KOPT-K1 (cell line): ENCODE results near the gene LGALS9B.
"Not testable (repeated sequence)": the region's sequence is repeated elsewhere in the genome, so short reads cannot be mapped to it uniquely, and the experiment has no call there.

Source experiments
- H3K27ac ChIP-seq: fragments of 200-600 bp; sonication (generic); 2 replicates; pipeline ENCODE4 v1.5.1; 2016; ENCODE audit warnings: antibody characterized with exemption, mild to moderate bottlenecking, low read depth, low read length; ENCODE audit not compliant: poor library complexity, severe bottlenecking
- H3K36me3 ChIP-seq: fragments of 200-600 bp; sonication (generic); 2 replicates; pipeline ENCODE4 v1.5.1; 2017; ENCODE audit warnings: antibody characterized with exemption, mild to moderate bottlenecking, low read length, moderate library complexity; ENCODE audit not compliant: insufficient read depth
- H3K9me3 ChIP-seq: fragments of 200-600 bp; sonication (generic); 2 replicates; pipeline ENCODE4 v1.5.1; 2017; ENCODE audit warnings: antibody characterized with exemption, low read length, mild to moderate bottlenecking; ENCODE audit not compliant: insufficient read depth, poor library complexity, severe bottlenecking

Gene LGALS9B

DNA sequence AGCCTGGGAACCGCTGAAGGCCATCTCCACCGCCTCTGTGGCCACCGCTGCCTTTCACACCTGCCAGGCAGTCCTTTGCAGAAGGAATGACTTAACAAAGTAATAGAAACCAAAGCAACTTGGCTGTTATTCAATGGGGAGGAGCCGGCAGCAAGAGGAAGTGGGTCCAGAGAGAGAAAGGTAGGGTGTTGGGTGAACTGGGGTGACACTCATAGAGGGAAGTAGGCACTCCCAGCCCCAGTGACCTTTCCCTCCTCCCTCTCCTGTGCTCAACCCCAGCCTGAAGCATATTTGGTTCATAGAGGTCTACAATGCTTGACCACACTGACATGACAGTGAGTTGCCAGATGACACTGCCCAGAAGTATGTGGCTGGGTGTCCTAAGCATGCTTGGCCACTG is at the start of gene LGALS9B:
LGALS9B (minus strand) TSS at position 93 of the 400 bp plus-strand sequence; CDS start at position 24, 69 bp downstream.
- H3K27ac ChIP-seq, H3K36me3 ChIP-seq, H3K9me3 ChIP-seq: not testable (repeated sequence)

DNA sequence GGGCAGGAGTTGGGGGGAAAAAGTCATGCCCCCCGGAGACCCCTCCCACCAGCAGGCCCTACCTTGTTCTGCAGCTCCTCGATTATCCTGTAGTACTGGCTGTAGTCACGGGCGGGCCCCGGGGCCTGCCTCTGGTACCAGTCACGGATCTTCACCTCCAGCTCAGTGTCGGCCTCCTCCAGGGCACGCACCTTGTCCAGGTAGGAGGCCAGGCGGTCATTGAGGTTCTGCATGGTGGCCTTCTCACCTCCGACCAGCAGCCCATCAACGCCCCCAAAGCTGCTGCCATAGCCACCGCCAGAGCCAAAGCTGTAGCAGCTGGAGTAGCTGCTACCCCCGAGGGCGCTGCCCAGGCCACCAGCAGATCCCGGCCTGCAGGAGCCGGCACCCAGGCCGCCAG is 49.6 kb upstream of the LGALS9B start:
- H3K36me3 ChIP-seq, H3K9me3 ChIP-seq, H3K27ac ChIP-seq: not testable (repeated sequence)

DNA sequence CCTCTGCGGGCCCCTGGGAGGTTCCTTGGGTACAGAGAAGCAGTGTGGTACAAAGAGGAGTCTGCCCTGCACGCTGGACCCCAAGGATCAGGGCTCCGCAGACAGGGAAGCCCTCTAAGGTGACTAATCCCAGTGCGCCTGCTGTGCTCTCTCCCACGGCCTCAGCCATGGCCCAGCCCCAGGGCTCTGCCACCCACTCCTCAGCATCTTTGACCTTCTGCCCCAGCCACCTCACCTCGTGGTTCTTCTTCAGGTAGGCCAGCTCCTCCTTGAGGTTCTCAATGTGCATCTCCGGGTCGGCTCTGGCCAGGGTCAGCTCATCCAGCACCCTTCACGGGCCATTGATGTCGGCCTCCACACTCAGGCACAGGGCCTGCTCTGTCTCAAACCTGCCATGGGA is 47.8 kb upstream of the LGALS9B start:
- not testable (repeated sequence) for H3K27ac ChIP-seq, H3K9me3 ChIP-seq, H3K36me3 ChIP-seq

DNA sequence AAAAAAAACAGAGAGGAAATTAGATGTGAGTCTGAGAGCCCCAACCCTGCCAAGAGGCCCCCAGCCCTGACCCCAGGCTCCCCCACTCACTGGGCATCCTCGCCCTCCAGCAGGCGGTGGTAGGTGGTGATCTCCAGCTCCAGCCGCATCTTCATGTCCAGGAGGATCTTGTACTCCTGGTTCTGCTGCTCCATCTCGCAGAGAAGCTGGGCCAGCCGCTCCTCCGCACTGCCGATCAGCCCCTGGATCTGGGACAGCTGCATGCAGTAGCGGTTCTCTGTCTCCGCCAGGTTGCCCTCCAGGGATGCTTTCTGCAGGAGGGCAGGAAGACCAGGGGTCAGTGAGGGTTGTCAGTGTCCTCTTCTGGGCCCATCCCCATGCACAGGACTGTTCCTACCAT is 46.2 kb upstream of the LGALS9B start:
- H3K27ac ChIP-seq, H3K9me3 ChIP-seq, H3K36me3 ChIP-seq: not testable (repeated sequence)

DNA sequence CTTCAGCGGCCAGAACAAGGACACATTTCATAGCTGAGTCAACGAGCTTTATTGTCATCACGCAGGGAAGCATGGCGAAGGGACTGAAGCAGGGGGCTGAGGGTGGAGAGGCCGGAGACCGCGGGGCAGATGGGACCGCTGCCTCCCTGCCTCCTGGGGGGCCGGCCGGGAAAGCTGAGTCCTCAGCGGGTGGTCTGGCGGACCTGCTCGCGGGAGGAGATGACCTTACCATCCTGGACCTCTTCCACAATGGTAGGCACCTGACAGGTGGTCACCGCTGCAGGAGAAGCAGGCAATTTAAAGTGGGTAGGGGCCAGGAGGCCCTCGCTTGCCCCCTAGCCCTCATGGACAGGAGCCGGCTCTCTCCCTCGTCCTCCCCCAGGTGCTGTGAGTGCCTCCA is 45.0 kb upstream of the LGALS9B start:
- not testable (repeated sequence) for H3K27ac ChIP-seq, H3K36me3 ChIP-seq, H3K9me3 ChIP-seq

DNA sequence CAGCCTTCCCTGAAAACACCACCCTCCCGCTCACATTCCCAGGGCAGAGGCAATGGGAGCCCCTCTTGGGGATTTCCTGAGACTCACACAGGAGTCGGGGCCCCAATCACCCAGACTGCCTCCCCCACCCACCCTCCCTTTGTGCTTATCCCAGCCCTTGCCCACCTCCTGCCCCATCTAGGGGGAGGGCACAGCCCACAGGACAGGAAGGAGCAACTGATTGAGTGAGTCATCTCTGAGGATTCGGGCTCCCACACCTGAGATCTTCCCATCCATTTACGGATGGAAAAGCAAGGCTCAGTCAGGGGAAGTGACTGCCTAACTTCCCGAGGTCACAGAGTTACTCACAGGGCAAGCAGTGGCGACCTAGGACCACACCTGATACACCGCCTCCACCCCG is 44.4 kb upstream of the LGALS9B start:
- H3K9me3 ChIP-seq, H3K27ac ChIP-seq, H3K36me3 ChIP-seq: not testable (repeated sequence)

DNA sequence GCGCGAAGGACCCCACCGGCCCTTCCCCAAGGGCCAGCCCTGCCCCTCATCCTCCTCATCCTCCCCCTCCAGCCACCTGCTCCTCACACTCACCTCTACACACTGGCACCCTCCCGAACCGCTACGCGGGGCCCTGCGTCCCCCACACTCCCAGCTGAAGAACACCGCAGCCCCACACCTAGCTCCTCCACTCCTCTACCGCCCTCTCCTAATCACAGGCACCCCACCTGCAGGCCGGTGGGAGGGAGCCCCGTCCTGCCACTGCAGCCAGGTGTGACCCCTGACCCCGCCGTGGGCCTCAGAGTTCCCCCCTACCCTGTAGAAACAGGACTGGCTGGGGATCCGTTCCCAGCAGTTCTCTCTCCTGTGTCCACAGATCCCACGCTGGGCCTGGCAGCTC is 38.0 kb upstream of the LGALS9B start:
- H3K9me3 ChIP-seq, H3K27ac ChIP-seq, H3K36me3 ChIP-seq: not testable (repeated sequence)

DNA sequence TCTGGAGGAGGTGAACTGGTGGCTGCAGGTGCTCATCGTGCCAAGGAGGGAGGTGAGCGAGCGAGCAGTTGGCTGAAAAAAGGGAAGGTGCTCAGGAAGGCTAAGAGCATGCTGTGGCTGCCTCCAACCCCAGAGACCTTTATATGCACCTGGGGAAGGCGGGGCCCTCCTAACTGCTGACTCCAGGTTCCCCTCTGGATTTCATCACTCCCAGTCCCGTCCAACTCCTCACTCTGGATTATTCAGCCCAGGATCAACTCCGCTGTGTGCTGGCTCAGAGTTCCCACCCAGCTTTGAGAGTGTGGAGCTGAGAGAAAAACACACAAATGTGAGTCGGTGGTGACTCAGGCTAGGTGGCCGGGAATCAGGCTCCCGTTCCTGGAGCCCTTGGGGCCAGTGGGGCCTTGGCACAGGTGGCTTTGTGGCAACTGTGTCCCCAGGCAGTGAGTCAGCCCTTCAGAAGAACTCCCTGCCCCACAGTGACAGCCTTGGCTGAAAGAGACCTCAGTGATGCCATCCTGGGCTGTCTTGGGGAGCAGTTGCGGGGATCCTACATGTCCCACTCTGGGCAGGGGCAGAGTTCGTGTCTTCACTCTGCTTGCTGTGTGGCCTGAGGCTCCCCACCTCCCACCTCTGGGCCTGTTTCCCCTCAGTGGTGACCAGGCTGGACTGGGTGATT is 37.2 kb upstream of the LGALS9B start:
- not testable (repeated sequence) for H3K9me3 ChIP-seq, H3K27ac ChIP-seq, H3K36me3 ChIP-seq

DNA sequence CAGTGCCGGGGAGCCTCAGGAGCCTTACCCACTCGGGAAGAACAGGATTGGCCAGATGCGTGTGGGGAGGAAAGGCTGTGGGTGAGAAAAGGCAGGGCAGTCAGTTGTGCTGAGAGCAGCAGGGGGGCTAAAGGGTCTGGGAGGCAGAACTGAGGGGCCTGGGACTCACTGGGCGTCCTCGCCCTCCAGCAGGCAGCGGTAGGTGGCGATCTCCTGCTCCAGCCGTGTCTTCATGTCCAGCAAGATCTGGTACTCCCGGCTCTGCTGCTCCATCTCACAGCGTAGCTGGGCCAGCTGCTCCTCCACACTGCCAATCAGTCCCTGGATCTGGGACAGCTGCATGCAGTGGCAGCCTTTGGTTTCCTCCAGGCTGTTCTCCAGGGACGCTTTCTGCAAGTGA is 34.6 kb upstream of the LGALS9B start:
- H3K27ac ChIP-seq, H3K36me3 ChIP-seq, H3K9me3 ChIP-seq: not testable (repeated sequence)

DNA sequence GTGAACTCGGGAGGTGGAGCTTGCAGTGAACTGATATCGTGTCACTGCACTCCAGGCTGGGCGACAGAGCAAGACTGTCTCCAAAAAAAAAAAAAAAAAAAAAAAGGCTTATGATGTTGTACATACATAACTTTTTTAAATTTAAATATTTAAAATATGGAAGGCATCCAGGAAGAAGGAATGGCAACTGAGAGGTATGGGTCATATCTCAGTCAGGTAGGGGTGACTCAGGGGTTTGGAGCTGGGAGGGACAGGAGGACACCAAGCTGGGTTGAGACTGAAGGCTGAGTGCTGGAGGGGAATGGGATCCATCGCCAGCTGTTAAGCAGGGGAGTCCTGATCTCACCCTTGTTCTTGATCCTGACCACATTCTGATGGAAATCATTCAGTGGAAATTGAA is 33.0 kb upstream of the LGALS9B start:
- not testable (repeated sequence) for H3K27ac ChIP-seq, H3K9me3 ChIP-seq, H3K36me3 ChIP-seq

DNA sequence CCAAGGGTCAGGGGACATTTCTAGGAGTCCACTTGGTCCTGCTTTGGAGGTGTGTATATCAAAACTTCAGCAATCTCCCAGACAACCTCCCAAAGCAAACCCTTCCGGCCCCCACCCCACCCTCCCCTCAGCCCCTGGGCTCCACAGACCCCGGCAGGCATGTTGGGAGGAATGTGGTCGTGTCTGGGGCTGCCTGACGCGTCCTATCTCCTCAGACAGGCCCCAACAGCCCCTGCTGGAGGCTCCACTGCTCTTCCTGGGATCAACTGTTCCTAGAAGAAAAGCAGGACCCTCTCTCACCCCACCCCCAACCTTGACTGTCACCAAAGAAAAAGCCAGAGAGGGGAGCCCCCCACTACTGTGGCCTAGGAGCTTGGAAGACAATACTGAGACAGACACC is 28.1 kb upstream of the LGALS9B start:
- H3K27ac ChIP-seq, H3K9me3 ChIP-seq, H3K36me3 ChIP-seq: not testable (repeated sequence)

DNA sequence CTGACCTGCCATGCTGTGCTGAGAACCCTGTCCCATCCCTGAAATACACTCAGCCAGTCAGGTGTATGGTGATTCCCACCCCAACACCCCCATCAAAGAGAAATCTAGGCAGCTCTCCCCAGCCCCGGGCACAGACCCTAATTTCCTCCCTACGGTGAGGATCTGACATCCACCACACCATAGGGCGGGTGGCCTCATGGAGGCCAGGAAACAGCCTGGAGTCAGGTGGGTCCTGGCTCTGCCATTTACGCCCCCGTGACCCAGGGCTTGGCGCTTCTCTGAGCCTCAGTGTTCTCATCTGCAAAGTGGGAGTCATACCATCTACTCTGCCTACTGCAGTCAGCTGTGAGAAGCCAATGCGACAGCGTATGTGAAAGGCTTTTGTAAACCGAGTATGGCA is 27.4 kb upstream of the LGALS9B start:
- not testable (repeated sequence) for H3K9me3 ChIP-seq, H3K27ac ChIP-seq, H3K36me3 ChIP-seq

DNA sequence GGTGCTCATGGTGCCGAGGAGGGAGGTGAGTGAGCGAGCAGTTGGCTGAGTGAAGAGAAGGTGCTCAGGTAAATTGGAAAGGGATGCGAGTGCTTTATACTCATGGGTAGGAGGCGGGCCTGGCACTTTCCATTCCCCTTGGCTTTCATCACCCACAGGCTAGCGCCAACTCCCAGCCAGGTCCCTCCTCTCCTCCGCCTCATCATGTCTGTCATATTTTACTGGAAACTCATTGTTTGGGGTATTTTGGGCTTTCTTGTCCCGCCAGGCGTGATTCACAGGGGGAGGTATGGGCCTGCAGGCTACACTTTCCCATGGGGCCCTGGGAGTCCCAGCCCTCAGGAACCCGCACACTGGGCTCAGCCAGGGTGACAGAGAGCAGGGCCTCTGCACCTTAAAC is 26.8 kb upstream of the LGALS9B start:
- not testable (repeated sequence) for H3K36me3 ChIP-seq, H3K9me3 ChIP-seq, H3K27ac ChIP-seq

DNA sequence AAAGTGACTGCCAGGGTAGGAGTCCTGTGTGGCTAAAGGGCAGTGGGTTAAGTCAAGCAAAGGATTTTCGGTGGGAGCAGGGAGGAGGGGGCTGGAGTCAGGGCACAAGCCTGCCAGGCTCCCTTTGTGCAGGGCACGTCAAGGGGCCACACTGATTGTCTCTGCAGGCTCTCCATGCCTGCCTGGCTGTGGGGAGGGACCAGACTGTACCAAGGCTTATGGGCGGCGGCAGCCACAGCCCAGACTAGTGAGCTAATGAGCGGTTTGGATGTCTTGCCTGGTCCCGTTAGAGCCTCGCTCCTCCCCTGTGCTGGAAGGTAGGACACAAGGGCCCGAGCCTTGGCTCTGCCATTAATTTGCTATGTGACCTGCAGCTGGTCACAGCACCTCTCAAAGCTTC is 25.6 kb upstream of the LGALS9B start:
- H3K27ac ChIP-seq, H3K9me3 ChIP-seq, H3K36me3 ChIP-seq: not testable (repeated sequence)

DNA sequence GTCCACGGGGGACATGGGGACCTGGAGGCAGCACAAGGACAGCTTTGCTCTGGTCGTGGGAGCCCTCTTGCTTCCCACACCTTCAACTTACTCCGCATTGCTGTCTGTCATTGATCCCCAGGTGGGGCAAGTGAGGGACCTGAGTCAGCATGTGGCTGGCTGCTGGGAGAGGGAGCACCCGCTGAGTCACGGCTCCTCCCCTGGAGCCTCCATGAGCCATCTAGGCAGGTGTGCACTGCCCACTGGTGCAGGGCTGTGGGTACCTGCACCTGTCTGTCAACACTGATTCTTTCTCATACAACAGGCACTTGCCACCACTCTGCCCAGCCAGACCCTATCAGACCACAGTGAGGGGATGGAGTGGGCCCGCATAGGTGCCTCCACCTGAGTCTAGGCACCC is 24.8 kb upstream of the LGALS9B start:
- not testable (repeated sequence) for H3K27ac ChIP-seq, H3K9me3 ChIP-seq, H3K36me3 ChIP-seq

DNA sequence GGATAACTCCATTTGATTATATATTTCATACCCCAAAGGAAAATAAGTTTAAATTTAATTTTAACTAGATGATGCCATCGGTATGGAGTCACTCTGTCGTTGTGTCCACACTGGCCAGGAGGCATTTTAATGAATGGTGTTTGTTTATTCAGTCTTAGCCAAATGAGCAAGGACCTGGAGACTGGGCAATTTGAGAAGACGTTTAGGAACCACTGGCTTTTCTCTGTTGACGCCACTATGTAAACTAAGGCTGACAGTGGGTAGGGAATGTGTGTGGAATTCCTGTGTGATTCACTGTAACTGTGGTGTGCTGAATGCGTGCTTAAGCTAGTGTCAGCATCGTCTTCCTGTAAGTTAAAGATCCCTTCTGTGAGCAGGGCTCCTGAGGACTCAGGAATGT is 17.6 kb upstream of the LGALS9B start:
- H3K36me3 ChIP-seq, H3K27ac ChIP-seq, H3K9me3 ChIP-seq: not testable (repeated sequence)
